Measurements from ENCODE around the gene SLCO1B3.
"Not testable (repeated sequence)": the region's sequence is repeated elsewhere in the genome, so short reads cannot be mapped to it uniquely, and the experiment has no call there.

SLCO1B3 gene, protein sequence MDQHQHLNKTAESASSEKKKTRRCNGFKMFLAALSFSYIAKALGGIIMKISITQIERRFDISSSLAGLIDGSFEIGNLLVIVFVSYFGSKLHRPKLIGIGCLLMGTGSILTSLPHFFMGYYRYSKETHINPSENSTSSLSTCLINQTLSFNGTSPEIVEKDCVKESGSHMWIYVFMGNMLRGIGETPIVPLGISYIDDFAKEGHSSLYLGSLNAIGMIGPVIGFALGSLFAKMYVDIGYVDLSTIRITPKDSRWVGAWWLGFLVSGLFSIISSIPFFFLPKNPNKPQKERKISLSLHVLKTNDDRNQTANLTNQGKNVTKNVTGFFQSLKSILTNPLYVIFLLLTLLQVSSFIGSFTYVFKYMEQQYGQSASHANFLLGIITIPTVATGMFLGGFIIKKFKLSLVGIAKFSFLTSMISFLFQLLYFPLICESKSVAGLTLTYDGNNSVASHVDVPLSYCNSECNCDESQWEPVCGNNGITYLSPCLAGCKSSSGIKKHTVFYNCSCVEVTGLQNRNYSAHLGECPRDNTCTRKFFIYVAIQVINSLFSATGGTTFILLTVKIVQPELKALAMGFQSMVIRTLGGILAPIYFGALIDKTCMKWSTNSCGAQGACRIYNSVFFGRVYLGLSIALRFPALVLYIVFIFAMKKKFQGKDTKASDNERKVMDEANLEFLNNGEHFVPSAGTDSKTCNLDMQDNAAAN

DNA sequence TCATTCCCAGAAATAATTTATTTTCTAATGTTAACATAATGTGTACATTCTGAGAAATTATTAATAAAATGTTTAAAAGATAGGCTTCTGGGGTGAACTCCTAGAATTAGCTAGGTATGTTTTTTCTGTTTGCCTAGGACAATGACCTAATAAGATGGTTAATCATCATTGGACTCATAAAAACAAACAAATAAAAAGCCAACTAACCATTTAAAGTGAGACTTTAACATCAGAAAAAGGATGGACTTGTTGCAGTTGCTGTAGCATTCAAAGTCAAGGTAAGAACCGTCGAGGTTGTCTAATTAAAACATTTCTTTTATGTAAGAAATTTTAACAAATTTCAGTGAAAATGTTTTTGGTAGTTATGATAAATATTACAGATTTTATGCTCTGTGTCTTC lies at the start of gene SLCO1B3:
Gene SLCO1B3 (plus strand): TSS at position 219 of the 400 bp plus-strand sequence. CDS start 5,034 bp downstream, outside the sequence.
- DNase-seq (ENCODE audit: low read depth): no peak
- H3K4me3 ChIP-seq (ENCODE audit: low read length): no peak within 1 kb of the TSS
- TF ChIP-seq, protein P1, sequence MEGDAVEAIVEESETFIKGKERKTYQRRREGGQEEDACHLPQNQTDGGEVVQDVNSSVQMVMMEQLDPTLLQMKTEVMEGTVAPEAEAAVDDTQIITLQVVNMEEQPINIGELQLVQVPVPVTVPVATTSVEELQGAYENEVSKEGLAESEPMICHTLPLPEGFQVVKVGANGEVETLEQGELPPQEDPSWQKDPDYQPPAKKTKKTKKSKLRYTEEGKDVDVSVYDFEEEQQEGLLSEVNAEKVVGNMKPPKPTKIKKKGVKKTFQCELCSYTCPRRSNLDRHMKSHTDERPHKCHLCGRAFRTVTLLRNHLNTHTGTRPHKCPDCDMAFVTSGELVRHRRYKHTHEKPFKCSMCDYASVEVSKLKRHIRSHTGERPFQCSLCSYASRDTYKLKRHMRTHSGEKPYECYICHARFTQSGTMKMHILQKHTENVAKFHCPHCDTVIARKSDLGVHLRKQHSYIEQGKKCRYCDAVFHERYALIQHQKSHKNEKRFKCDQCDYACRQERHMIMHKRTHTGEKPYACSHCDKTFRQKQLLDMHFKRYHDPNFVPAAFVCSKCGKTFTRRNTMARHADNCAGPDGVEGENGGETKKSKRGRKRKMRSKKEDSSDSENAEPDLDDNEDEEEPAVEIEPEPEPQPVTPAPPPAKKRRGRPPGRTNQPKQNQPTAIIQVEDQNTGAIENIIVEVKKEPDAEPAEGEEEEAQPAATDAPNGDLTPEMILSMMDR (conservative IDR thresholded peaks at IDR 0.05; ENCODE audit: low read depth, low read length): no peak

DNA sequence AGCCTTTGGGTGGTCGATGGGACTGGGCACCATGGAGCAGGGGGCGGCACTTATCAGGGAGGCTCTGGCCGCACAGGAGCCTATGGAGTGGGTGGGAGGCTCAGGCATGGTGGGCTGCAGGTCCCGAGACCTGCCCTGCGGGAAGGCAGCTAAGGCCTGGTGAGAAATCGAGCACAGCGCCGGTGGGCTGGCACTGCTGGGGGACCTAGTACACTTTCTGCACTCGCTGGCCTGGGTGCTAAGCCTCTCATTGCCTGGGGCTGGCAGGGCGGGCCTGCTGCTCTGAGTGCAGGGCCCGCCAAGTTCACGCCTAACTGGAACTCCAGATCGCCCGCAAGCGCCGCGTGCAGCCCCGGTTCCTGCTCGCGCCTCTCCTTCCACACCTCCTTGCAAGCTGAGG lies 33.1 kb upstream of the SLCO1B3 start:
- H3K4me3 ChIP-seq (ENCODE audit: low read length): no peak overlapping the region
- TF ChIP-seq, protein P1 (conservative IDR thresholded peaks at IDR 0.05; ENCODE audit: low read depth, low read length): no peak
- no peak for DNase-seq (ENCODE audit: low read depth)

DNA sequence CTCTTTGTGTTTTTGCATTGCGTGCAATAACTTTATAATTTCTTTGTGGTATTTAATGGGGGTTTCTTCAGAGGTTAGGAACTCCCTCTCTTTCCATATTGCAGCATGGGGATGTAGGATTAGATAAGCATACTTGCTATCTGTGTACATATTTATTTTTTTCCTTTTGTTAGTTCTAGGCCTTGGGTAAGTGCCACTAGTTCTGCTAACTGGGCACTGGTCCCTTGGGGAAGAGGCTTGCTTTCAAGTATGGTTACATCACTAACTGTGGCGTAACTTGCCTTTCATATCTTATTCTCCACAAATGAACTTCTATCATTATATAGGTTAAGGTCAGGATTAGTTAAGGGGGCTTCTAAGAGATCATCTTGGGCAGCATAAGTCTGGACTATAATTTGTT lies 31.5 kb upstream of the SLCO1B3 start:
- TF ChIP-seq, protein P1 (conservative IDR thresholded peaks at IDR 0.05; ENCODE audit: low read depth, low read length): no peak
- H3K4me3 ChIP-seq (ENCODE audit: low read length): no peak overlapping the region
- DNase-seq (ENCODE audit: low read depth): no peak

DNA sequence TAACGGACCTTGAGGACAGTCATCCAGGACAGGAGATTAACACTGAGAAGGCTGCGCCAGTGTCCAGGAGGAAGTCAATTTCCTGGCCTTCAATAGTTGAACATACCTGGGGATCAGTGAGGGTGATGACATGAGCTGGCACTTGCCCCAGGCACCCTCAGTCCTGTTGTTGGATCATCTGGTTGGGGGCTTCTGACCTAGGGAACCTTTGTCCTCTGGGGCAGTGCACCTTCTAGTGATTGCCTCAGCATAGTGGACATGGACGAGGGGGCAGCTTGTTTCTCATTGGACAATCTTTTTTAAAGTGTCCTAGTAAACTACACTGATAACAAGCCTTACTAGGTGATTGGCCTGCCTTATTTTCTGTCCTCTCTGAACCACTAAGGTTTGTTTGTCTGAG lies 30.5 kb upstream of the SLCO1B3 start:
- H3K4me3 ChIP-seq (ENCODE audit: low read length); DNase-seq (ENCODE audit: low read depth): not testable (repeated sequence)

DNA sequence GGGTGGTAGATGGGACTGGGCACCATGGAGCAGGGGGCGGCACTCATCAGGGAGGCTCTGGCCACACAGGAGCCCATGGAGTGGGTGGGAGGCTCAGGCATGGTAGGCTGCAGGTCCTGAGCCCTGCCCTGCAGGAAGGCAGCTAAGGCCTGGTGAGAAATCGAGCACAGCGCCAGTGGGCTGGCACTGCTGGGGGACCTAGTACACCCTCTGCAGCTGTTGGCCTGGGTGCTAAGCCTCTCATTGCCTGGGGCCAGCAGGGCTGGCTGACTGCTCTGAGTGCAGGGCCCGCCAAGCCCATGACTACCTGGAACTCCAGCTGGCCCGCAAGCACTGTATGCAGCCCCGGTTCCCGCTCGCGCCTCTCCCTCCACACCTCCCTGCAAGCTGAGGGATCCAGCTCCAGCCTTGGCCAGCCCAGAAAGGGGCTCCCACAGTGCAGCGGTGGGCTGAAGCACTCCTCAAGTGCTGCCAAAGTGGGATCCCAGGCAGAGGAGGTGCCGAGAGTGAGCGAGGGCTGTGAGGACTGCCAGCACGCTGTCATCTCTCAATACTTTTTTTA lies 26.6 kb upstream of the SLCO1B3 start:
- not testable (repeated sequence) for H3K4me3 ChIP-seq (ENCODE audit: low read length); DNase-seq (ENCODE audit: low read depth)

DNA sequence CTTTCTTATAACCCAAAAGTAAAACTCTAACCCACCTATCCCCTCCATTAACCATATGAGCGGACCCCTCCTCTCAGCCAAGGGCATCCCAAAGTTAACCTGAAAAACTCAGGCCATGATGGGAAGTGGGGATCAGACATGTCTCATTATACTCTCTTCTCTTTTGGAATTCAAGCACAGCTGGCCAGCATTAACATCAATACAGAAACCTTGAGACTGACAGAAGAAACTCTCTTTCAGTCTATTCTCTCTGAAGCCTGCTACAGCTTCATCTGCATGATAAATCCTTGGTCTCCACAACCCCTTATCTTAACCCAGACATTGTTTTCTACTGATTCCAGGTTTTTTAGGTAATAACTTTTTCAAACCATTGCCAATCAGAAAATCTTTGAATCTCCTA lies 17.5 kb upstream of the SLCO1B3 start:
- no peak overlapping the region for H3K4me3 ChIP-seq (ENCODE audit: low read length)
- TF ChIP-seq, protein P1 (conservative IDR thresholded peaks at IDR 0.05; ENCODE audit: low read depth, low read length): no peak
- no peak for DNase-seq (ENCODE audit: low read depth)

DNA sequence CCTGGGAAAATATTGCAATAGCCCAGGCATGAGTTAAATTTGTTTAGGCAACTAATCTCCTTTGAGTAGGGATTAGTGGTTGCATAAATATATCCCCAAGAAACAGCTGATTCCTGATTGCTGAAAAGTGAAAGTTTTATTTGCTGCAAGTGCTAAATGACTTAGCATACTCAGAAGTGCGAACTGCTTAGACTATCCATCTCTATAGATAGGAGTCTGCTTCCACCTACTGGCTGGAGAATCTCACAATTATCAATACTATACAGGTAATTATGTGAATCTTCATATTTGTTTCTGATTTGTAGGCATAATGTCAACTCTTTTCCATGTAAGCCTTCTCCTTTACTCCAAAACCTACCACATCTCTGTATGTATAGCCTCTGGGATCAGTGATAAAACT lies 12.0 kb upstream of the SLCO1B3 start:
- TF ChIP-seq, protein P1 (conservative IDR thresholded peaks at IDR 0.05; ENCODE audit: low read depth, low read length): no peak
- peak; percentile 16 for DNase-seq (ENCODE audit: low read depth)
- H3K4me3 ChIP-seq (ENCODE audit: low read length): no peak overlapping the region

DNA sequence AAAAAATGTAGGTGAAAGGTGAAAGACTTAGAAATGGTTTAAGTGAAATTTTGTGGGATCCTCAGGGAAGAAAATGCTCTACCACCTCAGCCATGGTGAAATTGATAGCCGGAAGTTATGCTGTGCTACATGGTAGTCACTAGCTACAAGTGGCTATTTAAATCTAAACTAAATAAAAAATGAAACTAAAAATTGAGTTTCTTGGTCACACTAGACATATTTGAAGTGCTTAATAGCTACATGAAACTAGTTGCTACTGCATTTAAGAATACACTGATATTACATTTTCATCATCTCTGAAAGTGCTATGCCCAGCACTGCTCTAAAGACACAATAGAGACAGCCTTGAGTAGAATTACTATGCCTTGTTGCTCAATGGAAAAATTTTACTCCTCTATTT lies 10.3 kb upstream of the SLCO1B3 start:
- TF ChIP-seq, protein P1 (conservative IDR thresholded peaks at IDR 0.05; ENCODE audit: low read depth, low read length): no peak
- H3K4me3 ChIP-seq (ENCODE audit: low read length): no peak overlapping the region

More for the DNA sequence above, 10.3 kb upstream of the SLCO1B3 start:
- no peak for DNase-seq (ENCODE audit: low read depth)

Data from retinal pigment epithelial cell (primary cell).